HepG2 (cell line): ENCODE measurements around the gene TMPRSS15. TPM values are rescaled to one million over a fixed set of nuclear protein-coding genes. Genes with fewer than 3 reads are reported as not detected.

Experiments used
- ATAC-seq: fragments of 200-7000 bp; cut with Tn5 transposase; 3 replicates; pipeline ENCODE4 v1.9.1; 2020; ENCODE audit warnings: mild to moderate bottlenecking, moderate library complexity
- BruUV-seq: library from RNA; stranded (reverse); fragments of 400-500 nt; replicated peaks from 2 replicates; lab custom pipeline; 2021; lab: Mats Ljungman, UMichigan
- CTCF ChIA-PET: fragments of 300-600 bp; formaldehyde crosslinking; extraction: SDS; loops from one replicate; lab custom pipeline; 2021; ENCODE audit warnings: low total read pairs, inconsistent platforms, low intra/inter-chr PET ratio; lab: Yijun Ruan, JAX
- POLR2A ChIA-PET: fragments of 350-600 bp; sonication (Branson Sonifier 250); formaldehyde crosslinking; loops from one replicate; lab custom pipeline; 2020; ENCODE audit warnings: antibody characterized with exemption, inconsistent platforms; lab: Yijun Ruan, JAX
- DNase-seq: peaks from one replicate; pipeline ENCODE4 v3.0.0-alpha.2; 2015; ENCODE audit warnings: low spot score
- FAIRE-seq: peaks from 3 replicates; lab custom pipeline; 2011; peaks lifted over from hg19 to GRCh38; lab: Jason Lieb, UNC
- H2AFZ ChIP-seq: one replicate; pipeline ENCODE4 v1.6.1; 2011; ENCODE audit warnings: low read length, inconsistent platforms
- H3K27ac ChIP-seq: fragments of 300-600 bp; 3 replicates; pipeline ENCODE4 v1.8.0; 2011; ENCODE audit warnings: mixed run types, mild to moderate bottlenecking, mixed read lengths, low read length, inconsistent platforms; ENCODE audit not compliant: insufficient read depth; ENCODE audit errors: extremely low read length
- H3K27me3 ChIP-seq, 2 experiments: fragments of 200-600 bp in 1 of 2; 2 replicates in 1 of 2; 3 replicates in 1 of 2; pipeline versions ENCODE4 v1.6.0 to v1.8.0; 2011; ENCODE audit warnings: low read length in 2 of 2, mild to moderate bottlenecking in 2 of 2, moderate library complexity in 2 of 2, inconsistent platforms in 1 of 2; ENCODE audit not compliant: insufficient read depth in 2 of 2, control insufficient read depth in 1 of 2
- H3K36me3 ChIP-seq, 2 experiments: fragments of 200-600 bp in 1 of 2; replicated peaks in 1 of 2; 2 replicates in 1 of 2; 3 replicates in 1 of 2; pipeline versions ENCODE4 v1.5.1 to v1.8.0; 2011; ENCODE audit warnings: low read length in 2 of 2, inconsistent platforms in 1 of 2; ENCODE audit not compliant: insufficient read depth in 2 of 2, control insufficient read depth in 1 of 2
- H3K4me1 ChIP-seq: 2 replicates; pipeline ENCODE4 v1.5.1; 2012; ENCODE audit warnings: low read length, inconsistent platforms; ENCODE audit not compliant: insufficient read depth
- H3K4me2 ChIP-seq: 2 replicates; pipeline ENCODE4 v1.6.0; 2011; ENCODE audit warnings: low read depth, low read length, inconsistent platforms
- H3K4me3 ChIP-seq, 3 experiments: fragments of 200-600 bp in 1 of 3; sonication (generic), shearing (Covaris generic) in 1 of 3; replicated peaks in 1 of 3; 2 replicates each; pipeline ENCODE4 v1.5.1; 2011 to 2016; ENCODE audit warnings: low read length in 3 of 3, inconsistent platforms in 2 of 3, low read depth in 2 of 3, mild to moderate bottlenecking in 2 of 3, control low read depth in 1 of 3, mixed read lengths in 1 of 3; ENCODE audit not compliant: insufficient read depth in 1 of 3
- H3K79me2 ChIP-seq: one replicate; pipeline ENCODE4 v1.6.1; 2011; ENCODE audit warnings: low read length, inconsistent platforms; ENCODE audit not compliant: insufficient read depth
- H3K9ac ChIP-seq: 2 replicates; pipeline ENCODE4 v1.6.0; 2011; ENCODE audit warnings: mild to moderate bottlenecking, low read depth, low read length, inconsistent platforms; ENCODE audit not compliant: insufficient read depth
- H3K9me3 ChIP-seq: 2 replicates; pipeline ENCODE4 v1.5.1; 2012; ENCODE audit warnings: mild to moderate bottlenecking, low read length
- H4K20me1 ChIP-seq: 2 replicates; pipeline ENCODE4 v1.6.0; 2011; ENCODE audit warnings: inconsistent platforms, mild to moderate bottlenecking, low read length, moderate library complexity; ENCODE audit not compliant: insufficient read depth
- EEA1 ChIP-seq: sonication (generic); formaldehyde crosslinking; IDR thresholded peaks from 2 replicates; pipeline ENCODE4 v1.5.1; 2020; ENCODE audit warnings: mild to moderate bottlenecking, missing genetic modification reagents, borderline replicate concordance
- ERF ChIP-seq: IDR thresholded peaks from 2 replicates; pipeline ENCODE4 v1.6.1; 2018; ENCODE audit warnings: missing biosample characterization, missing genetic modification reagents
- HDAC1 ChIP-seq: sonication (generic); formaldehyde crosslinking; IDR thresholded peaks from 2 replicates; pipeline ENCODE4 v1.5.1; 2020; ENCODE audit warnings: mild to moderate bottlenecking, missing genetic modification reagents
- HHEX ChIP-seq: IDR thresholded peaks from 2 replicates; pipeline ENCODE4 v1.6.1; 2016; ENCODE audit warnings: control low read depth
- HNF4G ChIP-seq, 2 experiments: sonication (generic) in 1 of 2; formaldehyde crosslinking in 1 of 2; IDR thresholded peaks; 2 replicates each; pipeline versions ENCODE4 v1.4.0 to v1.6.1; 2011 to 2020; ENCODE audit warnings: borderline replicate concordance in 2 of 2, low read depth in 2 of 2, mild to moderate bottlenecking in 2 of 2, low read length in 1 of 2, missing genetic modification reagents in 1 of 2, moderate library complexity in 1 of 2
- YEATS2 ChIP-seq: sonication (generic); formaldehyde crosslinking; IDR thresholded peaks from 2 replicates; pipeline ENCODE4 v1.4.0; 2020; ENCODE audit warnings: missing genetic modification reagents, borderline replicate concordance
- ZBTB20 ChIP-seq: sonication (generic); formaldehyde crosslinking; IDR thresholded peaks from 2 replicates; pipeline ENCODE4 v1.8.1; 2023; ENCODE audit warnings: missing genetic modification reagents, low read depth, mild to moderate bottlenecking, borderline replicate concordance
- ZFYVE20 ChIP-seq: sonication (generic); formaldehyde crosslinking; IDR thresholded peaks from 2 replicates; pipeline ENCODE4 v1.8.0; 2023; ENCODE audit warnings: low read depth, mild to moderate bottlenecking, moderate library complexity, missing genetic modification reagents, borderline replicate concordance
- ZNF234 ChIP-seq: sonication (generic); formaldehyde crosslinking; conservative IDR thresholded peaks from 2 replicates; pipeline ENCODE4 v1.5.1; 2020; ENCODE audit warnings: mild to moderate bottlenecking, missing genetic modification reagents
- ZNF737 ChIP-seq: sonication (generic); formaldehyde crosslinking; IDR thresholded peaks from 2 replicates; pipeline ENCODE4 v1.5.0; 2020; ENCODE audit warnings: missing genetic modification reagents, mild to moderate bottlenecking, borderline replicate concordance
- WGBS: methylation state at CpG from one replicate; pipeline ENCODE4 v1.1.6; 2017; ENCODE audit warnings: low lambda C conversion rate; 5-methylcytosine and 5-hydroxymethylcytosine counted together
- in situ Hi-C: cut with HindIII; loops from 2 replicates; pipeline ENCODE4 v1.10.0; 2017; ENCODE audit warnings: low pct_unique_long_range_greater_than_20kb; ENCODE audit not compliant: extremely low pct_ligation_motif_present
- intact Hi-C: fragments of 100-400 bp; cut with micrococcal nuclease; formaldehyde crosslinking; loops from one replicate; pipeline ENCODE4 v1.10.0; 2022; ENCODE audit not compliant: unreplicated experiment
- polyA plus RNA-seq, 8 experiments: library from polyadenylated mRNA; depleted of rRNA in 3 of 8; stranded (reverse) in 7 of 8; unstranded in 1 of 8; fragments of >200 nt; fragmentation: Illumina TruSeq in 4 of 8; extraction: Trizol in 4 of 8; gene quantifications; 2 replicates each; pipeline versions ENCODE4 v1.2.1 to v1.2.3, GENCODE V29; 2011 to 2016; ENCODE audit warnings: low read depth in 4 of 8, missing spikeins in 1 of 8, mixed read lengths in 1 of 8; ENCODE audit not compliant: insufficient read depth in 1 of 8
- total RNA-seq, 5 experiments: library from RNA; depleted of rRNA; stranded (reverse); fragments of >200 nt; fragmentation: Illumina TruSeq; extraction: Trizol; gene quantifications; 2 replicates each; pipeline ENCODE4 v1.2.3, GENCODE V29; 2016; ENCODE audit warnings: low read depth in 1 of 5
- TF ChIP-seq, protein P1 (sequence below): sonication (generic); formaldehyde crosslinking; IDR thresholded peaks from 2 replicates; pipeline ENCODE4 v1.4.0; 2020; ENCODE audit warnings: missing genetic modification reagents
- TF ChIP-seq, protein P2 (sequence below): sonication (generic); formaldehyde crosslinking; IDR thresholded peaks from 2 replicates; pipeline ENCODE4 v1.4.0; 2020; ENCODE audit warnings: missing genetic modification reagents, low read depth, mild to moderate bottlenecking, borderline replicate concordance
- TF ChIP-seq, protein P3 (sequence below): sonication (generic); formaldehyde crosslinking; IDR thresholded peaks from 2 replicates; pipeline ENCODE4 v1.5.0; 2020; ENCODE audit warnings: mild to moderate bottlenecking, missing genetic modification reagents
- TF ChIP-seq, protein P4 (sequence below): sonication (generic); formaldehyde crosslinking; IDR thresholded peaks from 2 replicates; pipeline ENCODE4 v1.4.0; 2020; ENCODE audit warnings: missing genetic modification reagents, borderline replicate concordance

Gene TMPRSS15
- total and polyA plus RNA-seq, 2 of the 13 experiments (the other 11 are each of a cell fraction or from before 2014, with no cell fraction given), result not detected

DNA sequence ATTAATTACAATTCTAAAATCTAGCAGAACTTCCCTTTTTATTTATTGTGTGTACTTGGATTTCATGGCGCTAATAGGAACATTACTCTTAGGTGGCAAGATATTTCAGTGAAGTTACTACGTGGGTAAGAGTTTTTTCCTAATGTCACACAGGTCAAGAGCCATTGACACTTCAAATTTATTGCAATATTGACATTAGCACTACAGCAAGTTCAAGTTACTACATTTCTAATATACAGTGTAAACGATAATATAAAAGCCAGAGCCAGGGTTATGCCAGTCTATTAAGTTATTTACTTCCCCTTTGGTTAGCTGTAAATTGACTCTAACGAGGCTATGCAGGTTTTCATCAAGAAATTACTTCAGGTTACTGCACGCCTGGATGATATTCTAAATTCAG lies 129.2 kb downstream of the TMPRSS15 start (continued):
- TF ChIP-seq, protein P1, sequence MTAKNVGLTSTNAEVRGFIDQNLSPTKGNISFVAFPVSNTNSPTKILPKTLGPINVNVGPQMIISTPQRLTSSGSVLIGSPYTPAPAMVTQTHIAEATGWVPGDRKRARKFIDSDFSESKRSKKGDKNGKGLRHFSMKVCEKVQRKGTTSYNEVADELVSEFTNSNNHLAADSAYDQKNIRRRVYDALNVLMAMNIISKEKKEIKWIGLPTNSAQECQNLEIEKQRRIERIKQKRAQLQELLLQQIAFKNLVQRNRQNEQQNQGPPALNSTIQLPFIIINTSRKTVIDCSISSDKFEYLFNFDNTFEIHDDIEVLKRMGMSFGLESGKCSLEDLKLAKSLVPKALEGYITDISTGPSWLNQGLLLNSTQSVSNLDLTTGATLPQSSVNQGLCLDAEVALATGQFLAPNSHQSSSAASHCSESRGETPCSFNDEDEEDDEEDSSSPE (CRISPR knock-in tag), result no peak
- TF ChIP-seq, protein P2, sequence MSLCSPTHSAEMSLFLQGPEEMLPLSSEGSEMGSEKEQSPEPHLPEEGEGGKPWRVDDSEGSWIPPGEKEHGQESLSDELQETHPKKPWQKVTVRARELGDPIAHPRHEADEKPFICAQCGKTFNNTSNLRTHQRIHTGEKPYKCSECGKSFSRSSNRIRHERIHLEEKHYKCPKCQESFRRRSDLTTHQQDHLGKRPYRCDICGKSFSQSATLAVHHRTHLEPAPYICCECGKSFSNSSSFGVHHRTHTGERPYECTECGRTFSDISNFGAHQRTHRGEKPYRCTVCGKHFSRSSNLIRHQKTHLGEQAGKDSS (CRISPR knock-in tag), result no peak
- TF ChIP-seq, protein P3, sequence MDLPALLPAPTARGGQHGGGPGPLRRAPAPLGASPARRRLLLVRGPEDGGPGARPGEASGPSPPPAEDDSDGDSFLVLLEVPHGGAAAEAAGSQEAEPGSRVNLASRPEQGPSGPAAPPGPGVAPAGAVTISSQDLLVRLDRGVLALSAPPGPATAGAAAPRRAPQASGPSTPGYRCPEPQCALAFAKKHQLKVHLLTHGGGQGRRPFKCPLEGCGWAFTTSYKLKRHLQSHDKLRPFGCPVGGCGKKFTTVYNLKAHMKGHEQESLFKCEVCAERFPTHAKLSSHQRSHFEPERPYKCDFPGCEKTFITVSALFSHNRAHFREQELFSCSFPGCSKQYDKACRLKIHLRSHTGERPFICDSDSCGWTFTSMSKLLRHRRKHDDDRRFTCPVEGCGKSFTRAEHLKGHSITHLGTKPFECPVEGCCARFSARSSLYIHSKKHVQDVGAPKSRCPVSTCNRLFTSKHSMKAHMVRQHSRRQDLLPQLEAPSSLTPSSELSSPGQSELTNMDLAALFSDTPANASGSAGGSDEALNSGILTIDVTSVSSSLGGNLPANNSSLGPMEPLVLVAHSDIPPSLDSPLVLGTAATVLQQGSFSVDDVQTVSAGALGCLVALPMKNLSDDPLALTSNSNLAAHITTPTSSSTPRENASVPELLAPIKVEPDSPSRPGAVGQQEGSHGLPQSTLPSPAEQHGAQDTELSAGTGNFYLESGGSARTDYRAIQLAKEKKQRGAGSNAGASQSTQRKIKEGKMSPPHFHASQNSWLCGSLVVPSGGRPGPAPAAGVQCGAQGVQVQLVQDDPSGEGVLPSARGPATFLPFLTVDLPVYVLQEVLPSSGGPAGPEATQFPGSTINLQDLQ (CRISPR knock-in tag), result no peak
- no peak for TF ChIP-seq YEATS2 (CRISPR knock-in tag)

DNA sequence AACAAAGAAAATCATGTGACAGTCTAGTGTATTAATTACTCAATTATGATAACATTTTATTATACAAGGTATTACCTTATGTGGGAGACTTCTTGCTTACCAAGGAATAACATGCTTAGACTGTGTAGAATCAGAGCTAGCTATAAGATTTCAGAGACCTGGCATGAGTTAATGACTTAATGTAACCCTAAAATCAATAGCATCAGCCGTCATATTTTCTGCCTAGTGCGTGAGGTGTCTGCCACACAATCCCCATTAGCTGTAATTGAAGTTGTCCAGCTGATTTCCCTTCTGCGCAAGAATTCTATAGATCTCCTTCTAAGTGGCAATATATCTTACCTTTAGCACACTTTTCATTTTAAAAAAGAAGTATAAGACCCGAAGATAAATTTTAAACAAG lies 130.2 kb downstream of the TMPRSS15 start:
- CTCF ChIA-PET, result no interaction called here
- WGBS, result 14% methylated on average over 4 of the region's 4 CpGs
- intact Hi-C loops (no loop called here), in situ Hi-C loops (no loop called here)
- Histone ChIP-seq H3K9ac (no peak overlapping the region), H3K4me1 (no peaks in the 10 kb centered on the region), H3K4me3 (no peak overlapping the region), H3K4me2 (no peak overlapping the region), H2AFZ (no peak overlapping the region), H4K20me1 (no peaks in the 10 kb centered on the region), H3K9me3 (no peaks in the 10 kb centered on the region; the same call in 1 of the 2 replicates), H3K27me3 (no peaks in the 10 kb centered on the region), H3K27ac (no peak overlapping the region), H3K79me2 (no peaks in the 10 kb centered on the region), H3K36me3 (no peaks in the 10 kb centered on the region)
- FAIRE-seq (no peak), ATAC-seq (no peak), DNase-seq (no peak)
- BruUV-seq, result no TSS peak
- POLR2A ChIA-PET, result no interaction called here
- TF ChIP-seq ZNF737 (no peak), HHEX (no peak), ERF (no peak), EEA1 (CRISPR knock-in tag) (no peak), HDAC1 (CRISPR knock-in tag) (no peak), ZNF234 (no peak), ZBTB20 (CRISPR knock-in tag) (no peak), HNF4G (IDR thresholded peaks at IDR 0.05; ENCODE audit: borderline replicate concordance, low read depth, low read length) (no peak), HNF4G (CRISPR knock-in tag; IDR thresholded peaks at IDR 0.05; ENCODE audit: borderline replicate concordance, low read depth) (no peak), ZFYVE20 (CRISPR knock-in tag) (no peak)
- TF ChIP-seq, protein P4, sequence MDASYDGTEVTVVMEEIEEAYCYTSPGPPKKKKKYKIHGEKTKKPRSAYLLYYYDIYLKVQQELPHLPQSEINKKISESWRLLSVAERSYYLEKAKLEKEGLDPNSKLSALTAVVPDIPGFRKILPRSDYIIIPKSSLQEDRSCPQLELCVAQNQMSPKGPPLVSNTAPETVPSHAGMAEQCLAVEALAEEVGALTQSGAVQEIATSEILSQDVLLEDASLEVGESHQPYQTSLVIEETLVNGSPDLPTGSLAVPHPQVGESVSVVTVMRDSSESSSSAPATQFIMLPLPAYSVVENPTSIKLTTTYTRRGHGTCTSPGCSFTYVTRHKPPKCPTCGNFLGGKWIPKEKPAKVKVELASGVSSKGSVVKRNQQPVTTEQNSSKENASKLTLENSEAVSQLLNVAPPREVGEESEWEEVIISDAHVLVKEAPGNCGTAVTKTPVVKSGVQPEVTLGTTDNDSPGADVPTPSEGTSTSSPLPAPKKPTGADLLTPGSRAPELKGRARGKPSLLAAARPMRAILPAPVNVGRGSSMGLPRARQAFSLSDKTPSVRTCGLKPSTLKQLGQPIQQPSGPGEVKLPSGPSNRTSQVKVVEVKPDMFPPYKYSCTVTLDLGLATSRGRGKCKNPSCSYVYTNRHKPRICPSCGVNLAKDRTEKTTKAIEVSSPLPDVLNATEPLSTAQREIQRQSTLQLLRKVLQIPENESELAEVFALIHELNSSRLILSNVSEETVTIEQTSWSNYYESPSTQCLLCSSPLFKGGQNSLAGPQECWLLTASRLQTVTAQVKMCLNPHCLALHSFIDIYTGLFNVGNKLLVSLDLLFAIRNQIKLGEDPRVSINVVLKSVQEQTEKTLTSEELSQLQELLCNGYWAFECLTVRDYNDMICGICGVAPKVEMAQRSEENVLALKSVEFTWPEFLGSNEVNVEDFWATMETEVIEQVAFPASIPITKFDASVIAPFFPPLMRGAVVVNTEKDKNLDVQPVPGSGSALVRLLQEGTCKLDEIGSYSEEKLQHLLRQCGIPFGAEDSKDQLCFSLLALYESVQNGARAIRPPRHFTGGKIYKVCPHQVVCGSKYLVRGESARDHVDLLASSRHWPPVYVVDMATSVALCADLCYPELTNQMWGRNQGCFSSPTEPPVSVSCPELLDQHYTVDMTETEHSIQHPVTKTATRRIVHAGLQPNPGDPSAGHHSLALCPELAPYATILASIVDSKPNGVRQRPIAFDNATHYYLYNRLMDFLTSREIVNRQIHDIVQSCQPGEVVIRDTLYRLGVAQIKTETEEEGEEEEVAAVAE (CRISPR knock-in tag), result no peak
